Measurements from ENCODE around the gene NDUFA8.

Gene NDUFA8

DNA sequence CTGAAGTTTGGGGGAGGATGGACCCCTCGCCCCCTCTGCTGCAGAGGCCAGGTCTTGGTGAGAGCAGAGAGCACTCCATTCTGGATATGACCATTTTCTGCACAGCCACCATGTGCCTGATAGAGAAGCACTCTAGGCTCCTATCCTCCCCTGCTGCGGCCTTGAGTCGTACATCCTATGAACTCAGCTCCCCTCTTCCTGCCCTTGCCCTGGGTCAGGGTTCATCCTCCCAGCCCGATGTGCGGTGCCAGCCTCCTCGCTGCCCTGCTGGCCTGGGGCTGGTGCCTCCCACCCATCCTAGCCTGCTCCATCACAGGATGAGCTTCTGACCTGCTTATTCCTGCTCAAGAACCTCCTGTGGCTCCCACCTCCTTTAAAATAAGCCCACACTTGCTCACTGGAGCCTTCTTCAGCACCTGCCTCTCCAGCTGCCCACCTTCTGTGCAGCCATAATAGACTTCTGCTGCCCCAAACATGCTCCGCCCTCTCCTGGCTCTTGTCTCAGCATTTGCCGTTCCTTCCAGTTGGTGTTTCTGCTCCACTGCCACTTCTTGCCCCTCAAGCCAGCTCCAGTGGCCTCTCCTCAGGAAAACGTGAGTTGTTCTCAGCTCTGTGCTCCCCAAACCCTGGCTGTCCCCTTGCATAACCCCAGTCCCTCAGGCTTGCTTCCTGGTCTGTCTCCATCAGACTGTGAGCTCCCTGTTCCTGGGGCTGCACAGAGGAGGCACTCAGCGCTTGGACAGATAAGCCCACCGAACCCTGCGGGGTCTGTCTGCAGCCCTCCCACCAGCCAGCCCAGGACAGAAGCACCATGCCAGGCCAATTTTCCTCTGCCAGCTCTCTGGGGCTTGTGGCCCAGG, 44.2 kb downstream of the NDUFA8 start:
- TF ChIP-seq, protein P1, sequence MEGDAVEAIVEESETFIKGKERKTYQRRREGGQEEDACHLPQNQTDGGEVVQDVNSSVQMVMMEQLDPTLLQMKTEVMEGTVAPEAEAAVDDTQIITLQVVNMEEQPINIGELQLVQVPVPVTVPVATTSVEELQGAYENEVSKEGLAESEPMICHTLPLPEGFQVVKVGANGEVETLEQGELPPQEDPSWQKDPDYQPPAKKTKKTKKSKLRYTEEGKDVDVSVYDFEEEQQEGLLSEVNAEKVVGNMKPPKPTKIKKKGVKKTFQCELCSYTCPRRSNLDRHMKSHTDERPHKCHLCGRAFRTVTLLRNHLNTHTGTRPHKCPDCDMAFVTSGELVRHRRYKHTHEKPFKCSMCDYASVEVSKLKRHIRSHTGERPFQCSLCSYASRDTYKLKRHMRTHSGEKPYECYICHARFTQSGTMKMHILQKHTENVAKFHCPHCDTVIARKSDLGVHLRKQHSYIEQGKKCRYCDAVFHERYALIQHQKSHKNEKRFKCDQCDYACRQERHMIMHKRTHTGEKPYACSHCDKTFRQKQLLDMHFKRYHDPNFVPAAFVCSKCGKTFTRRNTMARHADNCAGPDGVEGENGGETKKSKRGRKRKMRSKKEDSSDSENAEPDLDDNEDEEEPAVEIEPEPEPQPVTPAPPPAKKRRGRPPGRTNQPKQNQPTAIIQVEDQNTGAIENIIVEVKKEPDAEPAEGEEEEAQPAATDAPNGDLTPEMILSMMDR (IDR thresholded peaks at IDR 0.05; ENCODE audit: extremely low read depth, missing control alignments), result no peak
- no peak for DNase-seq (ENCODE audit: low spot score)

DNA sequence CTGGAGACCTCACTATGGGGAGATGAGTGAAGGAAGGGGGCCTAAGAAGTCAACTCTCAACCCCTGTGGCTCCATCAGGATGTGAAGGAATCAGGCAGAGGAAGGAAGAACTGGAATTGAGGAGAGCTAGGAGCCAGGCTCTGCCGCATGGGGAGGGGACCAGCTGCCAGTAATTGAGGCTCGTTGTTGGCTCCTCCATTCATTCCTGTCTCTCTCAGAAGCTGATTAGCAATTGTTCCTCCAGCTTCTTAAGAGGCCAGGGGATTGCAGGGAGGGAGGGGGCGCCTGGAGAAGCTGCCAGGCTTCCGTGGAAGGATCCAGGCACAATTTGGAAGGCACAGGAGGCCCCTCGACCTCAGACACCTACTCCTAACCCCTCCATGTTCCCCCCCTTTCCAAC, 46.0 kb downstream of the NDUFA8 start:
- TF ChIP-seq, protein P1 (IDR thresholded peaks at IDR 0.05; ENCODE audit: extremely low read depth, missing control alignments), result no peak
- no peak for DNase-seq (ENCODE audit: low spot score)

DNA sequence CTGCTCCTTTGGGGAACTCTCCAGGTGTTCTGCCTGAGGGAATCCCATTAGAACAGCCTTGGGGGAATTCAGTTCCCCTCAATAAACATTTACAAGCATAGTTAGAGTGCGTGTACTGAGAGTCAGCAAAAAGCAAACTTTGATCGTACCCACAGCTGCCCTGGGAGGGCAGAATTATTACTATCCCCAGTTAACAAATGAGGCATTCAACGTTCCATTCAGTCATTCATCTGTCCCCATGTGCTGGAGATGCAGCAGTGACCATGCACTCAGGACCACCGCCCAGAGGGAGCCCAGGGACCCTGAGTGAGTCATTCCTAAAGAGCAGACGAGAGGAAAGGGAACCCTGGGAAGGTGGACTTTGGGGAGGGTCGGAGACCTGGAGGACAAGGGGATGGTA, 47.3 kb downstream of the NDUFA8 start:
- no peak for DNase-seq (ENCODE audit: low spot score)
- TF ChIP-seq, protein P1 (IDR thresholded peaks at IDR 0.05; ENCODE audit: extremely low read depth, missing control alignments), result no peak

DNA sequence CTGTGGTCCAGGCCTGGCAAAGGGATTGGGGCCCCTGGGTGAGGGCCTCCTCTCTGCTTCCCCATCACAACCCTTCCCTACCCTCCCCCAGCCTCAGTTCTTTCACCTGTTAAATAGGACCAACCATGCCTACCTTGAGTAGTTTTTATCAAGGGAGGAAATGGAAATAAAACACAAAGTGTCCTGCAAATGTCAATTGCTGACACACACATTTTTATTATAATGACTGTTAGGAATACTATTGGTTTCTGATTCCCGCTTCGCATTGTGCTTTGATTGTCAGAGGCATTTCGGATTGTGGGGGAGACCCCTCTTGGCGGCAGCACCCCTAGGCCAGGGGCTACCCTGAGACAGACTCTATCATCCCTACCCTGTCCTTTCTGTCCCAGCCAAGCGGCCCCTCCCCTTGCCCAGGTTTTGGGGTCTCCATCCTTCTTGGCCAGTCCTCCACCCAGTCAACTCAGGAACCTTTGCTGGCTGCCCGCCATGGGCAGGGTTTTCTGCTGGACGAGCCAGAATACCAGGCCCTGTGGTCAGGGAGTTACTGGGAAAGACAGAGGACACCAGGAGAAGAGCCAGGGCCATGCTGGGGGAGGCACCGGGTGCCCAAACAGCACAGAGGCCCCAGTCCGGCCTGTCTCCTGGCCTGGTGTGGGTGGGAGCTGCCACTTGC, 48.0 kb downstream of the NDUFA8 start:
- TF ChIP-seq, protein P1 (IDR thresholded peaks at IDR 0.05; ENCODE audit: extremely low read depth, missing control alignments), result no peak
- DNase-seq (ENCODE audit: low spot score), result no peak

DNA sequence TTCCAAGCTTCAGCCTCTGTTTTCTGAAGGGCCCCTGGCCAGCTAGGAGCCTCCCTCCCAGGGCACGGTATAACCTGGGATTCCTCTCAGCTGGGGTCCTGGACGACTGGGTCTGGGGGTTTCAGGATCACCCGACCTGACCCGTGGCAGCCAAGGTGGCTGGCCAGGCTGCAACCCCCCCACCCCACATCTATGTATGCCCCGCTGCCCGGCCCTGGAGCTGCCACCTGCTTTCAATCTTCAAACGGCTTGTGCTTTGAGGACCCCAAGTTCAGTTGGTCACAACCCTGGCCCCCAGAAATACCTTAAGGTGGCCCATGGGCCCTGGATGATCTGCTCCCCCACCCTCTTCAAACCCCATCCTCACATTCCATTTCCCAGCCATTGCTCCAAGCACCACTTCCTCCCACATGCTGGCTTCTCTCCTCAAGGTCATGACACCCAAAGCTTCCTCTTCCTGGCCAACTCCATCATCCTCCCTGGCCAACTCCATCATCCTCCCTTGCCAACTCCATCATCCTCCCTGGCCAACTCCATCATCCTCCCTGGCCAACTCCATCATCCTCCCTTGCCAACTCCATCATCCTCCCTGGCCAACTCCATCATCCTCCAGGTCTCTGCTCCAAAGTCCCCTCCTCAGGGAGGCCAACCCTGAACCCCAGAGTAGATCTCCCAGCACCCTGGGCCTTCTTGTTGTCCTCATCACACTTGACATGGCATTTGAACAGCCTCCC, 49.3 kb downstream of the NDUFA8 start:
- TF ChIP-seq, protein P1 (IDR thresholded peaks at IDR 0.05; ENCODE audit: extremely low read depth, missing control alignments), result no peak
- DNase-seq (ENCODE audit: low spot score), result no peak

DNA sequence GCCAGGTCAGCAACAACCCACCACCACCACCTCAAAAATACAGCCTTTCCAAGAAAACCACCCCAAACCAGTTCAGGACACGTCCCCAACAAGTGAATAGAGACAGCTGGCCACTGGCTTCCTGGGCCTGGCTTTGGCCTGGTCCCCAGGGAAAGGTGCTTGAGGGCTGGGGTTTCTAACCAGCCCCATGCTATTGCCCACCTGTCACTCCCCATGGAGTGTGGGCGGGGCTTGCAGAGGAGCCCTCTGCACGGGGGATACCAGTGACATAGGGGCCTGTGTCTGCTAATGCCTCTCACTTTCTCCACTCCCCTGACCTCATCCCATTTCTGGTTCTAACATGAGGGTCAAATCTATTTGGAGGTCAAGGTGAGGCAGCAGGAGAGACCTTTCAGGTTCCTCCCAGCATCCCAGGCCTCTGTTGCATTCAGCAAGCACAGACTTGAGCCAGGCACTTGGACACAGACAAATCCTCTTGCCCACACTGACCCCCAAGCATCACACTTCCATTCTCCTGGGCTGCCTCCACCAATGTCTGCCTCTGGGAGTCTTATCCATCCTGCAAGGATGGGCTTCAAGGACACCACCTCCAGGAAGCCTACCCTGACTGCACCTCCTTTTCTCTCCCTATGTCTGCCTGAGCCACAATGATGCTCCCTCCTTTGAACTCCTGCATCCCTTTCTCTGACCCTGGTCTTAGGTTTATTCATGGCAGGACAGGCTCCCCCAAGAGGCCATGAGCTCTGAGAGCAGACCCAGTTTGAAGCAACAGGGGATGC, 50.4 kb downstream of the NDUFA8 start:
- DNase-seq (ENCODE audit: low spot score), result no peak
- TF ChIP-seq, protein P1 (IDR thresholded peaks at IDR 0.05; ENCODE audit: extremely low read depth, missing control alignments), result no peak

All from GM20000 (cell line).